GM12878 (cell line): Measurements from ENCODE around the gene SOX5. TPM values are rescaled to one million over a fixed set of nuclear protein-coding genes. Genes with fewer than 3 reads are reported as not detected.

Experiments used
- ATAC-seq: fragments of 200-7000 bp; cut with Tn5 transposase; 3 replicates; pipeline ENCODE4 v1.9.1; 2020; ENCODE audit warnings: mild to moderate bottlenecking, moderate library complexity
- BruUV-seq: library from RNA; stranded (reverse); fragments of 400-500 nt; replicated peaks from 2 replicates; lab custom pipeline; 2021; lab: Mats Ljungman, UMichigan
- CTCF ChIA-PET: fragments of 300-600 bp; sonication (Branson Sonifier 250); formaldehyde crosslinking; extraction: SDS; loops from one replicate; lab custom pipeline; 2021; ENCODE audit warnings: inconsistent platforms; lab: Yijun Ruan, JAX
- POLR2A ChIA-PET: fragments of 350-600 bp; formaldehyde crosslinking; extraction: SDS; loops from one replicate; lab custom pipeline; 2021; ENCODE audit warnings: inconsistent platforms; lab: Charles Lee
- RAD21 ChIA-PET: fragments of 300-600 bp; sonication (Branson Sonifier 250); formaldehyde crosslinking; loops from one replicate; lab custom pipeline; 2023; ENCODE audit warnings: antibody characterized with exemption; ENCODE audit not compliant: unreplicated experiment; lab: Charles Lee
- SMC1A ChIA-PET: fragments of 300-600 bp; sonication (Branson Sonifier 250); formaldehyde crosslinking; loops from one replicate; lab custom pipeline; 2023; ENCODE audit not compliant: unreplicated experiment, uncharacterized antibody; lab: Charles Lee
- DNase-seq: peaks from one replicate; pipeline ENCODE4 v3.0.0-alpha.2; 2011; ENCODE audit warnings: low read depth, low spot score
- FAIRE-seq: peaks from 3 replicates; lab custom pipeline; 2011; peaks lifted over from hg19 to GRCh38; lab: Jason Lieb, UNC
- H2AFZ ChIP-seq: 2 replicates; pipeline ENCODE4 v1.6.0; 2011; ENCODE audit warnings: low read depth, low read length, control low read depth; ENCODE audit not compliant: control insufficient read depth
- H3K27ac ChIP-seq: 2 replicates; pipeline ENCODE4 v1.5.1; 2011; ENCODE audit warnings: control low read depth; ENCODE audit not compliant: control insufficient read depth, insufficient read depth
- H3K27me3 ChIP-seq, 2 experiments: replicated peaks in 1 of 2; 2 replicates each; pipeline versions ENCODE4 v1.6.0 to v1.6.1; 2011; ENCODE audit warnings: low read length in 1 of 2; ENCODE audit not compliant: control insufficient read depth in 2 of 2, insufficient read depth in 2 of 2
- H3K36me3 ChIP-seq, 2 experiments: 2 replicates each; pipeline ENCODE4 v1.5.1; 2011; ENCODE audit warnings: low read length in 1 of 2; ENCODE audit not compliant: control insufficient read depth in 2 of 2, insufficient read depth in 2 of 2
- H3K4me1 ChIP-seq: 2 replicates; pipeline ENCODE4 v1.6.1; 2011; ENCODE audit warnings: mild to moderate bottlenecking, low read length, moderate library complexity, mixed read lengths; ENCODE audit not compliant: control insufficient read depth, insufficient read depth
- H3K4me2 ChIP-seq: 2 replicates; pipeline ENCODE4 v1.6.0; 2011; ENCODE audit warnings: control low read depth; ENCODE audit not compliant: control insufficient read depth, insufficient read depth
- H3K4me3 ChIP-seq: fragments of 200-600 bp; sonication (generic); 2 replicates; pipeline ENCODE4 v1.5.1; 2016
- H3K79me2 ChIP-seq: 2 replicates; pipeline ENCODE4 v1.6.0; 2011; ENCODE audit warnings: low read length; ENCODE audit not compliant: control insufficient read depth, insufficient read depth
- H3K9ac ChIP-seq: 2 replicates; pipeline ENCODE4 v1.8.0; 2011; ENCODE audit warnings: low read length, control low read depth, mixed read lengths; ENCODE audit not compliant: control insufficient read depth, insufficient read depth
- H3K9me3 ChIP-seq: replicated peaks from 3 replicates; pipeline ENCODE4 v1.5.1; 2011; ENCODE audit warnings: mild to moderate bottlenecking, low read length; ENCODE audit not compliant: control insufficient read depth, insufficient read depth
- H4K20me1 ChIP-seq: 2 replicates; pipeline ENCODE4 v1.6.0; 2011; ENCODE audit not compliant: control insufficient read depth, insufficient read depth
- CBX5 ChIP-seq: sonication (generic); IDR thresholded peaks from 2 replicates; pipeline ENCODE4 v1.6.1; 2016; ENCODE audit warnings: low read depth, moderate library complexity, mild to moderate bottlenecking, inconsistent platforms
- CHD4 ChIP-seq: fragments of 200-600 bp; sonication (generic); IDR thresholded peaks from 2 replicates; pipeline ENCODE4 v1.6.1; 2016; ENCODE audit warnings: mild to moderate bottlenecking
- DPF2 ChIP-seq: fragments of 450-650 bp; IDR thresholded peaks from 2 replicates; pipeline ENCODE4 v1.6.1; 2017; ENCODE audit warnings: mild to moderate bottlenecking
- E4F1 ChIP-seq: fragments of 450-650 bp; IDR thresholded peaks from 2 replicates; pipeline ENCODE4 v1.6.1; 2018; ENCODE audit warnings: borderline replicate concordance, mild to moderate bottlenecking; ENCODE audit not compliant: partially characterized antibody
- EP300 ChIP-seq, 2 experiments: fragments of 150-350 bp in 1 of 2; IDR thresholded peaks; 2 replicates each; pipeline ENCODE4 v1.6.1; 2011 to 2012; ENCODE audit warnings: low read depth in 2 of 2, low read length in 2 of 2, borderline replicate concordance in 1 of 2, improper control_type of control experiment in 1 of 2, inconsistent platforms in 1 of 2; ENCODE audit not compliant: control insufficient read depth in 1 of 2
- HDAC2 ChIP-seq: fragments of 200-600 bp; sonication (generic); IDR thresholded peaks from 2 replicates; pipeline ENCODE4 v1.6.1; 2017
- KDM1A ChIP-seq: fragments of 200-600 bp; sonication (generic); IDR thresholded peaks from 2 replicates; pipeline ENCODE4 v1.6.1; 2016; ENCODE audit warnings: borderline replicate concordance
- NKRF ChIP-seq: fragments of 450-650 bp; conservative IDR thresholded peaks from 2 replicates; pipeline ENCODE4 v1.6.1; 2017; ENCODE audit warnings: mild to moderate bottlenecking, moderate library complexity
- NR2C2 ChIP-seq: IDR thresholded peaks from 2 replicates; pipeline ENCODE4 v1.6.1; 2011; ENCODE audit warnings: borderline replicate concordance, low read depth; ENCODE audit not compliant: control insufficient read depth, insufficient read length
- NRF1 ChIP-seq: conservative IDR thresholded peaks from 2 replicates; pipeline ENCODE4 v1.6.1; 2011; ENCODE audit warnings: mild to moderate bottlenecking, low read depth, low read length, improper control_type of control experiment
- RB1 ChIP-seq: fragments of 450-650 bp; formaldehyde crosslinking; IDR thresholded peaks from 2 replicates; pipeline ENCODE4 v1.6.1; 2017; ENCODE audit warnings: mild to moderate bottlenecking, borderline replicate concordance
- SMAD5 ChIP-seq: IDR thresholded peaks from 2 replicates; pipeline ENCODE4 v1.6.1; 2016; ENCODE audit warnings: antibody characterized with exemption, low read depth
- SP1 ChIP-seq: IDR thresholded peaks from one replicate; pipeline ENCODE4 v1.6.1; 2011; ENCODE audit warnings: low read depth, low read length
- SUPT20H ChIP-seq: IDR thresholded peaks from 2 replicates; pipeline ENCODE4 v1.6.1; 2011; ENCODE audit warnings: low read depth, mild to moderate bottlenecking, low read length, moderate library complexity, borderline replicate concordance; ENCODE audit not compliant: control insufficient read depth
- WRNIP1 ChIP-seq: IDR thresholded peaks from 2 replicates; pipeline ENCODE4 v1.6.1; 2011; ENCODE audit warnings: low read depth, low read length, improper control_type of control experiment, borderline replicate concordance
- ZNF622 ChIP-seq: fragments of 450-650 bp; IDR thresholded peaks from 2 replicates; pipeline ENCODE4 v1.6.1; 2017; ENCODE audit warnings: mild to moderate bottlenecking, inconsistent platforms
- ZZZ3 ChIP-seq: IDR thresholded peaks from 2 replicates; pipeline ENCODE4 v1.6.1; 2011; ENCODE audit warnings: low read depth; ENCODE audit not compliant: control insufficient read depth, insufficient read length
- WGBS: methylation state at CpG from one replicate; pipeline ENCODE4 v1.1.6; 2016; ENCODE audit warnings: low lambda C conversion rate; ENCODE audit not compliant: insufficient replicate concordance, insufficient coverage; ENCODE audit errors: missing lambda C conversion rate; 5-methylcytosine and 5-hydroxymethylcytosine counted together
- in situ Hi-C: fragments of 300-500 bp; cut with MboI; formaldehyde crosslinking; loops from 9 replicates; pipeline ENCODE4 v1.14.3; 2018; ENCODE audit warnings: mixed read lengths
- intact Hi-C: fragments of 100-400 bp; cut with micrococcal nuclease; formaldehyde crosslinking; loops from one replicate; pipeline ENCODE4 v1.14.2; 2022; ENCODE audit not compliant: unreplicated experiment
- polyA plus RNA-seq, 11 experiments: library from polyadenylated mRNA; depleted of rRNA in 4 of 11; unstranded in 6 of 11; stranded (reverse) in 5 of 11; fragments of >200 nt; fragmentation: Nextera tagmentation in 4 of 11; fragmentation: Illumina TruSeq in 1 of 11; extraction: Ambion mirVana in 4 of 11; extraction: Trizol in 1 of 11; gene quantifications; 1 replicate in 1 of 11; 2 replicates in 10 of 11; pipeline versions ENCODE4 v1.2.1 to v1.2.3, GENCODE V29; 2011 to 2016; ENCODE audit warnings: inconsistent platforms in 2 of 11, missing spikeins in 2 of 11, low read depth in 1 of 11
- total RNA-seq, 4 experiments: library from RNA; depleted of rRNA in 3 of 4; stranded (reverse); fragments of >200 nt in 3 of 4; fragmentation: Illumina TruSeq in 1 of 4; extraction: Trizol in 1 of 4; gene quantifications; 2 replicates each; pipeline versions ENCODE4 v1.2.1 to v1.2.3, GENCODE V29; 2013 to 2021

The SOX5 gene
- total and polyA plus RNA-seq, 10 of the 15 experiments (the other 5 are each of a cell fraction or from before 2014, with no cell fraction given) = 0.08 to 1.0 (median 0.24) TPM

GRCh38 chr12:23655112-23655511 lies 294.4 kb downstream of the SOX5 start:
- ChIA-PET CTCF (interaction anchor here (1.6 kb wide), 1 partner anchor 11 kb away, joined by 3 read pairs; no protein-coding TSS in a partner anchor), RAD21 (no interaction called here), SMC1A (interaction anchor here (0.6 kb wide), 1 partner anchor 94 kb away, joined by 3 read pairs; no protein-coding TSS in a partner anchor), POLR2A (no interaction called here)
- H3K4me2 ChIP-seq = no peak overlapping the region
- BruUV-seq = no TSS peak
- TF ChIP-seq HDAC2 = no peak
- no peak for TF ChIP-seq DPF2
- no peak for TF ChIP-seq EP300 (IDR thresholded peaks at IDR 0.05; ENCODE audit: borderline replicate concordance in 1 of 2, control insufficient read depth in 1 of 2, low read depth in 2 of 2, low read length in 2 of 2)
- TF ChIP-seq RB1 = no peak
- no peak for TF ChIP-seq ZZZ3
- no peak for TF ChIP-seq NKRF
- no peak for TF ChIP-seq NR2C2
- no peak for TF ChIP-seq CHD4
- no peak for TF ChIP-seq CBX5
- no peak for TF ChIP-seq E4F1
- TF ChIP-seq WRNIP1 = no peak
- TF ChIP-seq SUPT20H = no peak
- no peak for TF ChIP-seq NRF1
- TF ChIP-seq ZNF622 = no peak
- TF ChIP-seq SP1 = no peak
- TF ChIP-seq KDM1A = no peak
- TF ChIP-seq SMAD5 = no peak
- no peaks in the 10 kb centered on the region for H3K4me1 ChIP-seq
- WGBS = 5% methylated on average over 4 of the region's 4 CpGs
- no peaks in the 10 kb centered on the region for H3K79me2 ChIP-seq
- H2AFZ ChIP-seq = no peak overlapping the region
- intact Hi-C loops (no loop called here), in situ Hi-C loops (no loop called here)
- ATAC-seq (no peak), DNase-seq (no peak), FAIRE-seq (no peak)
- no peak overlapping the region for H3K4me3 ChIP-seq
- H3K9me3 ChIP-seq = no peaks in the 10 kb centered on the region
- H3K27ac ChIP-seq = no peak overlapping the region
- H4K20me1 ChIP-seq = no peaks in the 10 kb centered on the region
- no peak overlapping the region for H3K9ac ChIP-seq
- H3K27me3 ChIP-seq = no peaks in the 10 kb centered on the region
- H3K36me3 ChIP-seq = no peaks in the 10 kb centered on the region
